Mesothelial cell of epicardium (in vitro differentiated cells): ENCODE measurements around the gene TNFAIP1. TPM values are rescaled to one million over a fixed set of nuclear protein-coding genes. Genes with fewer than 3 reads are reported as not detected.

Experiments used
- DNase-seq, 2 experiments: peaks; one replicate each; pipeline ENCODE4 v3.0.0; 2021; ENCODE audit warnings: low spot score in 2 of 2; ENCODE audit not compliant: unreplicated experiment in 2 of 2
- H3K27ac Mint-ChIP-seq: 2 replicates; pipeline ENCODE4 v1.8.0; 2021; ENCODE audit warnings: mixed read lengths
- H3K27me3 Mint-ChIP-seq: 2 replicates; pipeline ENCODE4 v1.8.0; 2021; ENCODE audit warnings: low read depth, mixed read lengths
- H3K36me3 Mint-ChIP-seq: 2 replicates; pipeline ENCODE4 v1.8.0; 2021; ENCODE audit warnings: mixed read lengths
- H3K4me1 Mint-ChIP-seq: 2 replicates; pipeline ENCODE4 v1.8.0; 2021; ENCODE audit warnings: mixed read lengths
- H3K4me3 Mint-ChIP-seq: 2 replicates; pipeline ENCODE4 v1.8.0; 2021; ENCODE audit warnings: mild to moderate bottlenecking, moderate library complexity, mixed read lengths
- H3K9me3 Mint-ChIP-seq: 2 replicates; pipeline ENCODE4 v1.8.0; 2021; ENCODE audit warnings: mixed read lengths
- CTCF ChIP-seq: fragments of 200-600 bp; sonication (generic); IDR thresholded peaks from one replicate; pipeline ENCODE4 v1.5.0; 2021; ENCODE audit warnings: antibody characterized with exemption; ENCODE audit not compliant: unreplicated experiment
- total RNA-seq: library from RNA; stranded (reverse); gene quantifications from 3 replicates; pipeline ENCODE4 v1.2.1, GENCODE V29; 2021

The TNFAIP1 gene
- total RNA-seq, 1 donor from 2014 or later = 41.8 TPM

GRCh38 chr17:28327031-28327607 lies 8.4 kb upstream of the TNFAIP1 start:
- no peak for TF ChIP-seq CTCF

GRCh38 chr17:28327709-28328108 lies 7.9 kb upstream of the TNFAIP1 start:
- peak overlapping the region; percentile 27 for H3K27ac Mint-ChIP-seq
- no peak overlapping the region for H3K4me3 Mint-ChIP-seq
- peaks cover 2% of the 10 kb centered on the region for H3K4me1 Mint-ChIP-seq
- no peak for TF ChIP-seq CTCF
- H3K36me3 Mint-ChIP-seq = peaks cover 10% of the 10 kb centered on the region
- H3K9me3 Mint-ChIP-seq = no peaks in the 10 kb centered on the region
- no peaks in the 10 kb centered on the region for H3K27me3 Mint-ChIP-seq
- DNase-seq = no peak

More at GRCh38 chr17:28327031-28327607, 8.4 kb upstream of the TNFAIP1 start:
- no peaks in the 10 kb centered on the region for H3K9me3 Mint-ChIP-seq
- no peak overlapping the region for H3K4me3 Mint-ChIP-seq
- DNase-seq = peak in 1 of 2 experiments; percentile 6
- H3K27ac Mint-ChIP-seq = no peak overlapping the region
- H3K36me3 Mint-ChIP-seq = peaks cover 10% of the 10 kb centered on the region
- peaks cover 2% of the 10 kb centered on the region for H3K4me1 Mint-ChIP-seq
- no peaks in the 10 kb centered on the region for H3K27me3 Mint-ChIP-seq

GRCh38 chr17:28328325-28328724 lies 7.2 kb upstream of the TNFAIP1 start:
- Mint-ChIP-seq H3K36me3 (peaks cover 10% of the 10 kb centered on the region), H3K4me1 (peaks cover 2% of the 10 kb centered on the region), H3K4me3 (no peak overlapping the region), H3K9me3 (no peaks in the 10 kb centered on the region), H3K27me3 (no peaks in the 10 kb centered on the region), H3K27ac (peak overlapping the region; percentile 30)
- TF ChIP-seq CTCF = no peak
- DNase-seq = no peak

- no peak for DNase-seq
- Mint-ChIP-seq H3K4me1 (peaks cover 14% of the 10 kb centered on the region), H3K4me3 (no peak overlapping the region), H3K27ac (no peak overlapping the region), H3K36me3 (peaks cover 10% of the 10 kb centered on the region), H3K9me3 (no peaks in the 10 kb centered on the region), H3K27me3 (no peaks in the 10 kb centered on the region)
- TF ChIP-seq CTCF = no peak
Observed at GRCh38 chr17:28330671-28331070, 4.9 kb upstream of the TNFAIP1 start.

- Mint-ChIP-seq H3K9me3 (no peaks in the 10 kb centered on the region), H3K27ac (no peak overlapping the region), H3K27me3 (no peaks in the 10 kb centered on the region), H3K4me1 (peaks cover 23% of the 10 kb centered on the region), H3K4me3 (no peak overlapping the region), H3K36me3 (peaks cover 7% of the 10 kb centered on the region)
- TF ChIP-seq CTCF = no peak
- DNase-seq = no peak
Observed at GRCh38 chr17:28331891-28332420, 3.6 kb upstream of the TNFAIP1 start.
